Left kidney (tissue), 8 donors: Measurements from ENCODE around the gene GPATCH8. TPM values are rescaled to one million over a fixed set of nuclear protein-coding genes. Genes with fewer than 3 reads are reported as not detected.
"Not testable (repeated sequence)": the region's sequence is repeated elsewhere in the genome, so short reads cannot be mapped to it uniquely, and the experiment has no call there.

Source experiments
- DNase-seq: peaks from one replicate; pipeline ENCODE4 v3.0.0-alpha.2; 2013
- long read RNA-seq, 8 donors: transcript quantifications; one replicate each; lab custom pipeline, GENCODE V29; 2026
- polyA plus RNA-seq: library from polyadenylated mRNA; unstranded; fragments of 120-200 nt; gene quantifications from one replicate; pipeline ENCODE4 v1.2.1, GENCODE V29; 2013; ENCODE audit not compliant: insufficient read length

GPATCH8 gene
- polyA plus RNA-seq = 65.1 TPM
- long read RNA-seq, donor 1, full-length matches to known transcripts = 5 of 5 reads
- long read RNA-seq, donor 1, partial matches to known transcripts = 0 of 5 reads
- long read RNA-seq, donor 1, other reads (novel, unspliced or antisense) = 0 of 5 reads
- long read RNA-seq, donor 2, full-length matches to known transcripts = 15 of 15 reads
- long read RNA-seq, donor 2, partial matches to known transcripts = 0 of 15 reads
- long read RNA-seq, donor 2, other reads (novel, unspliced or antisense) = 0 of 15 reads
- long read RNA-seq, donor 3, full-length matches to known transcripts = 7 of 7 reads
- long read RNA-seq, donor 3, partial matches to known transcripts = 0 of 7 reads
- long read RNA-seq, donor 3, other reads (novel, unspliced or antisense) = 0 of 7 reads
- long read RNA-seq, donor 4 = 0 reads
- long read RNA-seq, donor 5, full-length matches to known transcripts = 6 of 6 reads
- long read RNA-seq, donor 5, partial matches to known transcripts = 0 of 6 reads
- long read RNA-seq, donor 5, other reads (novel, unspliced or antisense) = 0 of 6 reads
- long read RNA-seq, donor 6, full-length matches to known transcripts = 7 of 7 reads
- long read RNA-seq, donor 6, partial matches to known transcripts = 0 of 7 reads
- long read RNA-seq, donor 6, other reads (novel, unspliced or antisense) = 0 of 7 reads
- long read RNA-seq, donor 7, full-length matches to known transcripts = 11 of 11 reads
- long read RNA-seq, donor 7, partial matches to known transcripts = 0 of 11 reads
- long read RNA-seq, donor 7, other reads (novel, unspliced or antisense) = 0 of 11 reads
- long read RNA-seq, donor 8, full-length matches to known transcripts = 5 of 5 reads
- long read RNA-seq, donor 8, partial matches to known transcripts = 0 of 5 reads
- long read RNA-seq, donor 8, other reads (novel, unspliced or antisense) = 0 of 5 reads

DNA sequence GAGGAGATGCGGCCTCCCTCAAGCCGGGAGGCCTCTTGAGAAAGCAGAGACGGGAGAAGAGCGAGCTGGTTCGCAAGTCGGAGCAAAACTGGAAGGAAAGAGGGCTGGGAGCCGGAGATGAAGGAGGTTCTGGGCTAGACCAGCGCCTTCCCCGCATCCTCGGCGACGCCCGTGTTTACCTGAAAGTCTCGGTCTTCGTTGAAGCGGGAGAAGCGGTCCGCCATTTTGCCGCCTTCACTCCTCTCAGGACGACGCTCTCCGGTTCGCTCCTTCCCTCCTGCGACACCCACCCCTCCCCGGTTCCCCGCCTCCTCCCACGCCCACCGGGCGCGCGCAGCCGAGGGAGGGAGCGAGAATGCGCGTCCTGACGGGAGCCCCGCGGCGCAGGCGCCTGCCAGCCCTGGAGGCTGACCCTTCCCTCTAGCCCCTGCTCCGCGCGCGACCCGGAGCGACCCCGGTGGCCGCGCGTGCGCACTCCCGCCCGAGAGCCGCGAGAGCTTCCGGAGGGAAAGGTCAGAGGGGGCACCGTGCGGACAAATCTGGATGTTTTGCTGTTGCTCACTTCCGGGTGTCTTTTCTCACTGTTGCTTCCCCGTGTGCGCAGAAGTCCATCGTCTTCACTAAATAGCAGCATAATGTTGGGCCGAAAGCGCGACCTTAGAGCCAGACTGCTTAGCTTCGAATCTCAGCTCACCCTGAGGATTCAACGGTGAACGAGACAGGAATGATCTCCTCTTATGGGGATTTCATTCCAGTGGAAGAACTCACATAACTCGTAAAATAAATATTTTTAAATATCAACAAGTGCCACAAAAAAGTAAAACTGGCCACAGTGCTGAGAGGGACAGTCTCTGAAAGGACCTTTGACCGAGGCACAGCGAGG is at the start of gene GPATCH8:
GPATCH8 (minus strand) TSS at position 260 of the 883 bp plus-strand sequence; CDS start at position 224, 36 bp downstream.
- peak; percentile 94 for DNase-seq

DNA sequence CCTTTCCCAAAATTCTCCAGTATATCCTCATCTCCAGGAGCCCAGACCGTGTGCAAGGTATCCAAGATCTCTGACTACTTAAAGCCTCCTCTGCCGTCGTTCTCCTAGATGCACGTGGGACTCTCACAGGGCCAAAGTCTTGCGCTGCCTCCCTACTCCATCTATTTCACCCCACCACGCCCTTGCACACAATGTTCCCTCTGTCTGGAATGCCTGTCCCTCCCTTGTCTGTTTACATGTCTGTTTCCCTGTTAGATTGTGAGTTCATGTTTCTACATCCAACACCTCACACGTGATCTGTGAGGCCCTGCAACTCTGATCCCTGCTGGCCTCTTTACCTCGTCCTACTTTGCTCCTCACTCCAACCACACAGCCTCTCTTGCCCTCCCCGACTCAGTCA is 49.2 kb upstream of the GPATCH8 start:
- DNase-seq = no peak

GRCh38 chr17:44549686-44550085 is 46.5 kb upstream of the GPATCH8 start:
- DNase-seq = no peak

DNA sequence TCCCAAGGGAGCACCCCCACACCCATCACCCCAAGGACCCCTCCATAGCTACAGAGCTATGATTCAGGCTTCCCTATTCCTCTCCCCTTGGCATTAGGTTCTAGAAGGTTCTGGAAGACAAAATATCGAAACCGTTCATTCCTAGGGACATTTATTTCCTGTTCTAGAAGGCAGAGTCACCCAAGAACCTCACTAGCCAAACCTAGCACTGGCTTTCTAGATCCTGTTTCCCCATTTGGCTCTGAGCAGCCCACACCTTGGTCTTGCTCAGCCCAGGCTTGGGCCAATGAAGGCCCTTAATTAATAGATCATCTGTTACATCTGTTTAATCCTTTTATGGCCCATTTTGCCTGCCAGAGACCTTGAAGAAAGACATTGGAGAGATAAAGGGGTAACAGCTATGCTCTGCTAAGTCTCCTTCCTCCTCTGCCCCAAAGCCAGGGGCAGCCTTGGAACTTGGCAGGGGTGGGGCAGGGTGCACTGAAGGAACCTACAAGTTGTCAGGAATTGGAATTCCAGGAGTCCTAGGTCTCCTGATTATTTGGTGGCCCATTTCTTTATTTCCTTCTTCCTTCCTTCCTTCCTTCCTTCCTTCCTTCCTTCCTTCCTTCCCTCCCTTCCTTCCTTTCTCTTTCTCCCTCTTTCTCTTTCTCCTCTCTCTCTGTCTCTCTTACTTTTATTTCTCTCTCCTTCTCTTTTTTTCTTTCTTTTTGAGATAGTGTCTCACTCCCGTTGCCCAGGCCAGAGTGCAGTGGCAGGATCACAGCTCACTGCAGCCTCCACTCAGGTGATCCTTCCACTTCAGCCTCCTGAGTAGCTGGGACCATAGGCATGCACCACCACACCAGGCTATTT is 45.4 kb upstream of the GPATCH8 start:
- DNase-seq = no peak

GRCh38 chr17:44547625-44548267 is 44.5 kb upstream of the GPATCH8 start:
- peak; percentile 85 for DNase-seq

GRCh38 chr17:44546671-44547606 is 43.7 kb upstream of the GPATCH8 start:
- DNase-seq = no peak

GRCh38 chr17:44543905-44544523 is 40.8 kb upstream of the GPATCH8 start:
- no peak for DNase-seq

DNA sequence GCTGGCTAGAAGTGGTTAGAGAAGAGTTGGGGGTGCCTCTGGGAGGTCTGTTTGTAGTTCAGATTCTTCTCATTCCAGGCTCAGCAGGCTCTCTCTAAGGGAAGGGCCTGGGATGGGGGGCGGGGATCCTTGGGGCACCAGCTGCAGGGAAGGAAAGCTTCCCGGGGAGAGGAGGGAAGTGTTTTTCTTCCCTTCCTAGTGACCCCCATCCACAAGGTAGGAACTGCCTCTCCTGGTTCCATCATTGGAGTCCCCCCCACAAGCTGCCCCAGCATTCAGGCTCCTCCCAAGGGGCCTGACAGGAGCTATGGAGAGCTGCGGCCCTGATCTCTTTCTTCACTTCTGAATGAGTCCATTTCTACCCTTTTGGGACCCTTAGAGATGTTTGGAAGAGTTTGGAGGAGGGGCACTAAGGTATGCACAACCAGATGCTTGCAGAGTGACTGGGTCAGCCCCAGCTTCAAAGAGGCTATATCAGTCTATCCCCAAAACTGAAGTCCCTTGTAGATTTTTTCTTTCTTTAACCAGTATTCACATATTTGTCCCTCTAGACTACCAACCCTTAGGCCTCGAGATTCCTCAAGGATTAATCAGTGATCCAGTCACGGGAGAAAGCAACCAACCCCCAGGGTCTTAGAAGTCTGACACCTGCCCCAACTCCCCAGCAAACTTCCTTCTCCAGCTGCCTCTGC is 40.2 kb upstream of the GPATCH8 start:
- DNase-seq = peak; percentile 82

DNA sequence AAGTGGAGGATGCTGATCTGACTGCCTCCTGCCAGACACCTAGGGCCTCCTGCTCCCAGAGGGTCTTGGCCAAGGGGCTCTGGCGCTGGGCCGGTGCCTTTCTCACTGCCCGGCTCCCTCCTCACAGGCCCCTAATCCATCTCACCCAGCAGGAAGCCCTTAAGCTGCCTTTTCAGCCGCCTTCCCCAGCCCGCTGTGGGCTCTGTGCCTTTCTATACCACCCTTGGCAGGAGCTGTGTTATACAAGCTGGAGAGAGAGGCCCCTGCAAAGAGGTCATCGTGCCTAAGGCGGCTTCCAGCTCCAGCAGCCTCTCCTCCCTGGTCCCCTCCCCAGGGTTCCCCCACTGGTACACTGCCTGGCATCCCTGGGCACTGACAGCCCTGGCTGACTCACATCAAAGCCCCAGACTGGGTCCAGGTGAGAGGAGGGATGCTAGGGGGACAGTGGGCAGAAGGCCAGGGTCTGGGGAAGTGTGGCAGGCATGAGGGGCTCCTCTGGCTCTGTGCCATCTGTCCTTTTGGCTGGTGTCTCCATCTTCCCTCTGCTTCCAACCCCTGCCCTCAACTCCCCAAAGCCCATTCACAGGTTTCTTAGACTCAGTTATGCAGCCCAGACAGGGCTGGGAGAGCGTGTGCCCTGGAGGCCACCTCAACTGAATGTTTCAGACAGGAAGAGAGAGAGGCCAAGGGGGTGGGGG is 38.8 kb upstream of the GPATCH8 start:
- no peak for DNase-seq

GRCh38 chr17:44540246-44541084 is 37.3 kb upstream of the GPATCH8 start:
- DNase-seq = no peak

- no peak for DNase-seq
Observed at GRCh38 chr17:44539673-44540072, 36.5 kb upstream of the GPATCH8 start.

- DNase-seq = not testable (repeated sequence)
Observed at GRCh38 chr17:44537922-44538321, 34.7 kb upstream of the GPATCH8 start.

DNA sequence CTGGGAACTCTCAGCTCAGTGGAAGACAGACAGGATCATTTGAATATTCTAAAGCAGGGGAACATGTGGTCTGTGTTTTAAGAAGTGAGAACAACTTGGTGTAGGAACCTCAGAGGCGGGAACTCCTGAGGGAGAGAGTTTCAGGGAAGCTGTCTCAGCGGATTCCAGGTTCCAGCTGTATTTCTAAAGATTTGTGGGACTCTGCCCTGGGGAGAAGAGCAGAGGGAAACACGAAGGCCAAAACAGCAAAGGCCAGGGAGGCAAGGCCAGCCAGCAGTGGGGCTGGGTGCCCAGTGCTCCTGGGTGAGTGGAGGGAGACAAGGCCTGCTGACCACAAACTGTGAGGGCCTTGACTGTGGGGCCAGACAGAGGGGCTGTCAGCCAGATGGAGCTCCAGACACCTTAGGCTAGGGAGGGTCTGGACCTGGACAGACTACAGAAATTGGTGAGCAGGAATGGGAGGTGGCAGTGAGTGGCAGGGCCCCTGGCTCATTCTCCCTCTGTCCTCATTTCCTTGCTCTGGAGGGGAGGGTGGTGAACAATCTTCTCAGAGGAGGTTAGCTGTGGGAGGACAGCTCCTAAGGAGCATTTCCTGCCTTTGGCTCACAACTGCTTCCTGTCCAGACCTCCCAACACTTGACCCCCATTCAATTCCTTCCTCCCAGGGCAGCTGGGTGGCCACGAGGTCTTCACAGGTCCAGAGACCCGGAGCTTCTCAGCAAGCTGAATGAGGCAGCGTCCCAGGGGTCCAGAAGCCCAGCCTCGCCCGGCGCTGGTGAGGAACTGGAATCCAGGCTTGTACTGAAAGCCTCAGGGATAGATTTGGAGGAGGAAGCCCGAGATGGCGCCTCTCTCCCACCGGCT is 33.1 kb upstream of the GPATCH8 start:
- no peak for DNase-seq

GRCh38 chr17:44533533-44534246 is 30.5 kb upstream of the GPATCH8 start:
- peak; percentile 91 for DNase-seq
